AG20443 (cell line): ENCODE measurements around the gene C12orf56.
A peak's percentile ranks its signal among the peaks of the same experiment; 100 is the strongest.
"Not testable (repeated sequence)": the region's sequence is repeated elsewhere in the genome, so short reads cannot be mapped to it uniquely, and the experiment has no call there.

Source experiments
- DNase-seq: peaks from one replicate; pipeline ENCODE4 v3.0.0; 2012; ENCODE audit warnings: low spot score, mixed read lengths

Gene C12orf56

GRCh38 chr12:64304571-64304970, 86.0 kb downstream of the C12orf56 start:
- no peak for DNase-seq

- no peak for DNase-seq
Observed at GRCh38 chr12:64299628-64300027, 90.9 kb downstream of the C12orf56 start.

DNA sequence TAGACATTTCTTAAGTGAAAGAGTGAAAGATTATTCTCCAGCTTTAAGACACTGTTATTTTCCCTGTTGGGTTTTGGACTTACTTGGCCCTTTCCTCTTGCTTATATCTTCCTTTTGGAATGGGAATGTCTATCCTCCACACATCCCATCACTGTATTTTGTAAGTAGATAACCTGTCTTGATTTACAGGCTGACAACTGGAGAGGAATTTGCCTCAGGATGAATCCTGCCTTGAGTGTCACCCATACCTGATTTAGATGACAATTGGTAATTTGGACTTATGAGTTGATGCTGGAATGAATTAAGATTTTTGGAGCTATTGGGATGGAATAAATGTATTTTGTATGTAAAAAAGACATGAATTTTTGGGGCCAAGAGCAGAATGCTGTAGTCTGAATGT, 94.3 kb downstream of the C12orf56 start:
- DNase-seq: no peak

GRCh38 chr12:64293654-64294364, 96.7 kb downstream of the C12orf56 start:
- no peak for DNase-seq

DNA sequence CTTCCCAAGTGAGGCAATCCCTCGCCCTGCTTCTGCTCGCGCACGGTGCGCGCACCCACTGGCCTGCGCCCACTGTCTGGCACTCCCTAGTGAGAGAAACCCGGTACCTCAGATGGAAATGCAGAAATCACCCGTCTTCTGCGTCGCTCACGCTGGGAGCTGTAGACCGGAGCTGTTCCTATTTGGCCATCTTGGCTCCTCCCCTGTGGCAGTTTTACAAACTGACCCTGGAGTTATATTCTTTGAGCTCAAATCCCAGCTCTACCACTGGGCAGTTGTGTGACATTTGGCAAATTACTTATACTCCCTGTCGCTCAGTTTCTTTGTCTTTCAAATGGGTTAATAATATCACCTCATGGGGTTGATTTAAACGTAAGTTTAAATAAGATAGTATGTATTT, 97.4 kb downstream of the C12orf56 start:
- not testable (repeated sequence) for DNase-seq

DNA sequence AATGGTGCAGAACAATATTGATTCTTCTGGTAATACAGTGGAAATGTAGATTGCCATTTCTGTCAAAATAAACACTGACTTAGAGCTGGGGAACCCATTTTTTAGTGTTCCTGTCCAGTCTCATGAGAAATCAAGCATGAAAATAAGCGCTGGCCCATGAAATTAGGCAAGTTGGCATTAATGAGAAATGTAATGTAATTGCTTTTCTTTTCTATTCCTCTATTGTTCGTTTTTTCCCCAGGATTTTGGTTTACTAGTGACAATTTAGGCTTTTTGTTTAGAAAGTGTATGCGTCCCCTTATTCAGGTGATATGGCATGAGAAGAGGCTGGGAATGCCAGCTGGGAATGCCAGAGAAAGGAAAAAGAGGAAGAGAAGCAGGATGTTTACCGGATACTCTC, 104.0 kb downstream of the C12orf56 start:
- no peak for DNase-seq

GRCh38 chr12:64284256-64284655, 106.3 kb downstream of the C12orf56 start:
- DNase-seq: no peak

- DNase-seq: no peak
Observed at GRCh38 chr12:64278421-64278820, 112.1 kb downstream of the C12orf56 start.

- peak; percentile 39 for DNase-seq
Observed at GRCh38 chr12:64273527-64274403, 116.8 kb downstream of the C12orf56 start.

DNA sequence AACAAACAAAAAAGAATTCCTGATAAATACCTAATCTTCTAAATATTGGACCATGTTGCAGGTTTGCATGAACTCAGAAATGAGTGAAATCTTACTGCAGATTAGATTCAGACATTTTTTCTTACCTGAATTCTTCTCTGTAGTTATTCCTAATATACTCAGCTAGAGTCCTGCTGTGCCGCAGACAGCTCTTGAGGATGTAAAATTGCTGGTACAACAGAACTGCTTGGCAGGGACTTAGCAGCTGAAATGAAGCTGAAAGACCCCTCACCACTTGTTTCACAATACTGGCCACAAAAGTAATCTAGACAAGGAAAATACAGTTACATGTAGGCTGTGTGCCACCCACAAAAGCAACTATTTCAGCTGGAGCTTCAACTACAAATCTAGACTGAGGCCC, 120.1 kb downstream of the C12orf56 start:
- DNase-seq: no peak

DNA sequence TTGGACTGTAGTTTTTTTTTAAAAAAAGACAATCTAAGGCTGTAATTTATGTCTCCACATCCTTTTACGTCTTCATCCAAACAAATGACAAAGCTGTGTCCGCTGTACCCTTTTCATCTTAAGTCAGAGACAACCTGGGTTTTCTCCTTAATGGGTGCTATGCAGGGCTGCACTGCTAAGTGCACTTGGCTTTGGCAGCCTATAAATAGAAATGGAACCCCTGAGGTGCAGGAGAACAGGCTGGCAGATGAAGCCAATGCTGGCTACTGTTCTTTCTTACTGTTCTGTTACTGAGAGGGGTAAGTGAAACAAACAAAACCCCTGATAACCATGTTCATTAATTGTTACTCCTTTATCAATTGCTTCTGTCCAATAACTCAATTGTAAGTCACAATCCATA, 121.4 kb downstream of the C12orf56 start:
- no peak for DNase-seq

DNA sequence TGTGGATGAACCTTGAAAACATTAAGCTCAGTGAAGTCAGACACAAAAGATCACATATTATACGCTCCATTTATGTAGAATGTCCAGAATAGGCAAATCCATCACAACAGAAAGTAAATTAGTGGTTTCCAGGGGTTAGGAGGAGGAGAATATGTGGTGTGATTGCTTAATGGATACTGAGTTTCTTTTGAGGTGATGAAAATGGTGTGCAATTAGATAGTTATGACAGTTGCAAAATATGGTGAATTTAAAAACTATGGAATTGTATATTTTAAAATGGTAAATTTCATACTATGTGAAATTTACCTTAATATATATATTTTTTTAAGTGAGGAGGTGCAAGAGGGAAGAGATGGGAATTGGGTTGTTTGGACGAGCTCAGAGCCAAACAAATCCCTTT, 122.1 kb downstream of the C12orf56 start:
- no peak for DNase-seq

- no peak for DNase-seq
Observed at GRCh38 chr12:64265839-64266238, 124.7 kb downstream of the C12orf56 start.

- DNase-seq: no peak
Observed at GRCh38 chr12:64261813-64262212, 128.7 kb downstream of the C12orf56 start.

GRCh38 chr12:64258576-64258975, 132.0 kb downstream of the C12orf56 start:
- no peak for DNase-seq

- DNase-seq: peak; percentile 35
Observed at GRCh38 chr12:64256166-64256800, 134.3 kb downstream of the C12orf56 start.

DNA sequence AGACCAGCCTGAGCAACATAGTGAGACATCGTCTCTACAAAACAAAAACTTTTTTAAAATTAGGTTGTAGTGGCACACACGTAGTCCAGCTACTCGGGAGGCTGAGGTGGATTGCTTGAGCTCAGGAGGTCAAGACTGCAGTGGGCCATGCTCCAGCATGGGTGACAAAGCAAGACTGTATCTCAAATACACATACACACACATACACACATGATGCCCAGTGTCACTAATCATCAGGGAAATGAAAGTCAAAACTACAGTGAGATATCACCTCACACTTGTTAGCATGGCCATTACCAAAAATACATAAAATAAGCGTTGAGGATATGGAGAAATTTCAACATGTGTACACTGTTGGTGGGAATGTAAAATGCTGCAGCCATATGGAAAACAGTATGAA, 135.3 kb downstream of the C12orf56 start:
- DNase-seq: no peak

DNA sequence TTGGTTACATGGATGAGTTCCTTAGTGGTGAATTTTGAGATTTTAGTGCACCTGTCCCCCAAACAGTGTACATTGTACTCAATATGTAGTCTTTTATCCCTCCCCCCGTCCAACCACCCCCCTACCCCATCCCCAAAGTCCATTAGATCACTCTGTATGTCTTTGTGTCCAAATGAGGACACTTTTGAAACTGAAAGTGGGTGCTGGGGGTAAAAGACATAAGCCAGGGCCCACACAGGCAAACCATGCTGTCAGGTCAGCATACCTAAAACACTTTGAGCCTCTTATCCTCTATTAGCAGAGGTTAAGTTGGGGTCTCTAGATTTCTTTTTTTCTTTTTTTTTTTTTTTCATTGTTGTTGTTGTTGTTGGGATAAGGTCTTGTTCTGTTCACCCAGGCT, 137.2 kb downstream of the C12orf56 start:
- DNase-seq: no peak

GRCh38 chr12:64252681-64253080, 137.9 kb downstream of the C12orf56 start:
- DNase-seq: peak; percentile 80

DNA sequence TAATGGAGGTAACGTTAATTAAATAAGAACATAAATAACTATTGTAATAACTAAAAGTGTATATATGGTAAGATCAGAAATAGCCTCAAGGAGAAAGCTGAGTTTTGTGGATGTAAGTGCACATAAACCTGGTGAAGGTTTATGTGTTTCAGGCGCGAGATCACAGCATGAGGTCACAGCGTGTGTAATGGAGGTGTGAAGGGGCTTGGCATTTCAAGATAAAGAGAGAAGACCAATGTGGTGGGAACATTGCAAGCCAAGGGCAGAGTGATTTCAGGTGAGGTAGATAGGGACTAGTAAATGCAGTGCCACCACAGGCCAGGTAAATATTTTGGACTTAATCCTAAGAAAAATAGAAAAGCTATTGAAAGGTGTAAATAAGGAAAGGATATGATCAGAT, 146.7 kb downstream of the C12orf56 start:
- DNase-seq: no peak

DNA sequence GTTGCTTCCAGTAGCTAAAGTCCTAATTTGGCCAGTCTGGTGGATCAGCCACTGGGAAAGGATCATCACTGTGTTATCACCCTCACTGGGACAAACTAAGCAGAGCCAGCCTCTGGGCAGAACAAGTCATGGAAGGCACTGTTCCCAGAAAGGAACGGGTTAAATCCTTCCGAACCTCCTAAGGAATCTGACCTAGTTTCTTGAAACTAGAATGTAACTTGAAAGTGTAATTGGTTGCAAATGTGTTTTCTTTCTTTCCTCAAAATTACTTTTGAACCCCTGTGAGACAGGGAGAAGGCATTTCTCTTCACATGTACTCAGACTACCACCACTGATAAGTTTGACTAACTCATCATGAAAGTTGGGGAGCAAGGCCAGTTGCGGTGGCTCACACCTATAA, 149.8 kb downstream of the C12orf56 start:
- DNase-seq: peak; percentile 30

DNA sequence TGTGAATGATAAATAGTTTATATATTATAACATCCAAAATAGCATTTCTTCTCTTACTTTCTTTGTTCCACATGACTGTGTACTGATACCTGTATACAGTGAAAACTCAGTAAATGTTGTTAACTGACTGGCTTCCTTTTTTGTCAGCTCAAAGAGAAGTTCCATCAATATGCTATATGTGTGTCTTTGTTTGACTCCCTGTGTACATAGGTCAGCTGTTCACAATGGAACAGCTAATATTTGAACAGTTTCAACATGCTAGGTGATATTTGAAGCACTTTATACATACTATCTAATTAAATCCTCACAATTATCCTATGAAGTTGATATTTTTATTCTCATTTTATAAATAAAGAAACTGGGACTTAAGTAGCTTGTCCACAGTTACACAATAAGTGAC, 153.2 kb downstream of the C12orf56 start:
- no peak for DNase-seq

GRCh38 chr12:64236549-64236948, 154.0 kb downstream of the C12orf56 start:
- DNase-seq: peak; percentile 10
